ENCODE data around the gene PRR12. TPM values are rescaled to one million over a fixed set of nuclear protein-coding genes. Genes with fewer than 3 reads are reported as not detected.

PRR12 gene
- 4.9 and 6.2 TPM in 2 replicates for total RNA-seq

GRCh38 chr19:49590971-49591730 lies at the start of gene PRR12:
TSS of gene PRR12 (plus strand) at chr19:49591182. CDS start at chr19:49591655, 473 bp downstream.

GRCh38 chr19:49580264-49581006 lies 10.5 kb upstream of the PRR12 start, which contains the start of gene NOSIP:
TSS of gene NOSIP (minus strand) at chr19:49580556. CDS start at chr19:49560691, 19,865 bp downstream.

GRCh38 chr19:49581007-49581508 lies 9.9 kb upstream of the PRR12 start, which contains the start of gene PRRG2:
TSS of gene PRRG2 (plus strand) at chr19:49581316. CDS start at chr19:49583220, 1,904 bp downstream.

GRCh38 chr19:49640113-49640898 lies 49.3 kb downstream of the PRR12 start, which contains the start of gene RRAS:
TSS of gene RRAS (minus strand) at chr19:49640143. CDS start at chr19:49640098, 45 bp downstream.

GRCh38 chr19:49641688-49642491 lies 50.9 kb downstream of the PRR12 start, which contains the start of gene SCAF1:
TSS of gene SCAF1 (plus strand) at chr19:49642209. CDS start at chr19:49645027, 2,818 bp downstream.

GRCh38 chr19:49665351-49666119 lies 74.6 kb downstream of the PRR12 start, which contains the start of the genes BCL2L12 and IRF3:
TSS of gene BCL2L12 (plus strand) at chr19:49665933. CDS start at chr19:49666693, 760 bp downstream.
TSS of gene IRF3 (minus strand) at chr19:49665857. CDS start at chr19:49664838, 1,019 bp downstream.

Other genes starting within 250 kb of the PRR12 start
- gene TEAD2, start 228.8 kb upstream of the PRR12 start, total RNA-seq = 47.9 and 49.4 TPM in 2 replicates
- 1.3 and 2.2 TPM in 2 replicates for gene DKKL1, start 227.3 kb upstream of the PRR12 start, total RNA-seq
- not detected in 2 replicates for gene KASH5, start 202.9 kb upstream of the PRR12 start, total RNA-seq
- gene PTH2, start 167.7 kb upstream of the PRR12 start, total RNA-seq = not detected in 2 replicates
- gene GFY, start 165.8 kb upstream of the PRR12 start, total RNA-seq = not detected in 2 replicates
- gene SLC17A7, start 149.7 kb upstream of the PRR12 start, total RNA-seq = not detected in 2 replicates
- gene PIH1D1, start 139.4 kb upstream of the PRR12 start, total RNA-seq = 103 TPM in 2 replicates
- gene ALDH16A1, start 138.0 kb upstream of the PRR12 start, total RNA-seq = 34.3 and 37.2 TPM in 2 replicates
- 2.4 and 5.6 TPM in 2 replicates for gene FLT3LG, start 117.0 kb upstream of the PRR12 start, total RNA-seq
- 3,580 and 3,841 TPM in 2 replicates for gene RPL13A, start 103.6 kb upstream of the PRR12 start, total RNA-seq
- gene RPS11, start 94.7 kb upstream of the PRR12 start, total RNA-seq = 3,922 and 4,879 TPM in 2 replicates
- 38.0 and 39.7 TPM in 2 replicates for gene FCGRT, start 78.5 kb upstream of the PRR12 start, total RNA-seq
- 191 and 235 TPM in 2 replicates for gene RCN3, start 63.2 kb upstream of the PRR12 start, total RNA-seq
- 90.1 and 98.2 TPM in 2 replicates for gene NOSIP, start 10.6 kb upstream of the PRR12 start, total RNA-seq
- 0.30 and 0.84 TPM in 2 replicates for gene PRRG2, start 9.9 kb upstream of the PRR12 start, total RNA-seq
- 64.7 and 94.1 TPM in 2 replicates for gene RRAS, start 49.0 kb downstream of the PRR12 start, total RNA-seq
- 28.4 and 28.6 TPM in 2 replicates for gene SCAF1, start 51.0 kb downstream of the PRR12 start, total RNA-seq
- 94.8 and 99.3 TPM in 2 replicates for gene IRF3, start 74.7 kb downstream of the PRR12 start, total RNA-seq
- gene BCL2L12, start 74.8 kb downstream of the PRR12 start, total RNA-seq = 35.8 and 37.2 TPM in 2 replicates
- gene PRMT1, start 86.1 kb downstream of the PRR12 start, total RNA-seq = 389 and 416 TPM in 2 replicates
- 0.67 and 0.74 TPM in 2 replicates for gene ADM5, start 98.4 kb downstream of the PRR12 start, total RNA-seq
- 17.7 and 19.3 TPM in 2 replicates for gene CPT1C, start 99.9 kb downstream of the PRR12 start, total RNA-seq
- gene TSKS, start 172.1 kb downstream of the PRR12 start, total RNA-seq = not detected in 2 replicates
- 136 and 142 TPM in 2 replicates for gene AP2A1, start 175.8 kb downstream of the PRR12 start, total RNA-seq
- 30.1 and 31.8 TPM in 2 replicates for gene FUZ, start 222.1 kb downstream of the PRR12 start, total RNA-seq
- gene MED25, start 227.1 kb downstream of the PRR12 start, total RNA-seq = 28.4 and 28.7 TPM in 2 replicates